PC-3 (cell line): ENCODE results near the gene LRP10.

Experiments
- EZH2 ChIP-seq: fragments of 300-600 bp; sonication (generic); IDR thresholded peaks from one replicate; pipeline ENCODE4 v1.6.1; 2017; ENCODE audit warnings: antibody characterized with exemption, mild to moderate bottlenecking, low read length; ENCODE audit not compliant: unreplicated experiment
- EZH2phosphoT487 ChIP-seq: fragments of 300-600 bp; sonication (generic); IDR thresholded peaks from 2 replicates; pipeline ENCODE4 v1.6.1; 2018; ENCODE audit warnings: mild to moderate bottlenecking, antibody characterized with exemption, low read length, borderline replicate concordance
- TF ChIP-seq, protein P1 (sequence below): fragments of 300-600 bp; sonication (generic); conservative IDR thresholded peaks from 2 replicates; pipeline ENCODE4 v1.5.1; 2017; ENCODE audit warnings: antibody characterized with exemption, low read depth, mild to moderate bottlenecking, low read length

DNA sequence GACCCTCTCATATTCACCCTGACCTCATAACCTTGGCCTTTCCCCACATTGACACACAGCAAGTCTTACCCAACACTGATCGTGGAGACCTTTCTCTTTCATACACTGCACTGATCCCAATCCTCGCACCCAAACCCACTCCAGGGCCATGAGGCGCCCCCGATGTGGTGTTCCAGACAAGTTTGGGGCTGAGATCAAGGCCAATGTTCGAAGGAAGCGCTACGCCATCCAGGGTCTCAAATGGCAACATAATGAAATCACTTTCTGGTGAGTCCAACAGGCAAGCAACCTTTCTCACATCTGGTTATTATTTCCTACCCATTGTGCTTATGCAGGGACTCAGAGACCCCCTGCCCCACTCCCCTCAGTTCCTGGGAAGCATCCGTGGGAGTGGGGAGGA, 29.8 kb upstream of the LRP10 start:
- TF ChIP-seq, protein P1, sequence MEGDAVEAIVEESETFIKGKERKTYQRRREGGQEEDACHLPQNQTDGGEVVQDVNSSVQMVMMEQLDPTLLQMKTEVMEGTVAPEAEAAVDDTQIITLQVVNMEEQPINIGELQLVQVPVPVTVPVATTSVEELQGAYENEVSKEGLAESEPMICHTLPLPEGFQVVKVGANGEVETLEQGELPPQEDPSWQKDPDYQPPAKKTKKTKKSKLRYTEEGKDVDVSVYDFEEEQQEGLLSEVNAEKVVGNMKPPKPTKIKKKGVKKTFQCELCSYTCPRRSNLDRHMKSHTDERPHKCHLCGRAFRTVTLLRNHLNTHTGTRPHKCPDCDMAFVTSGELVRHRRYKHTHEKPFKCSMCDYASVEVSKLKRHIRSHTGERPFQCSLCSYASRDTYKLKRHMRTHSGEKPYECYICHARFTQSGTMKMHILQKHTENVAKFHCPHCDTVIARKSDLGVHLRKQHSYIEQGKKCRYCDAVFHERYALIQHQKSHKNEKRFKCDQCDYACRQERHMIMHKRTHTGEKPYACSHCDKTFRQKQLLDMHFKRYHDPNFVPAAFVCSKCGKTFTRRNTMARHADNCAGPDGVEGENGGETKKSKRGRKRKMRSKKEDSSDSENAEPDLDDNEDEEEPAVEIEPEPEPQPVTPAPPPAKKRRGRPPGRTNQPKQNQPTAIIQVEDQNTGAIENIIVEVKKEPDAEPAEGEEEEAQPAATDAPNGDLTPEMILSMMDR: no peak
- TF ChIP-seq EZH2: no peak
- TF ChIP-seq EZH2phosphoT487: no peak
